GM19455 (cell line): Measurements from ENCODE around the gene PCSK5.
"Not testable (repeated sequence)": the region's sequence is repeated elsewhere in the genome, so short reads cannot be mapped to it uniquely, and the experiment has no call there.

Experiments
- ATAC-seq: cut with Tn5 transposase; IDR thresholded peaks from one replicate; pipeline ENCODE4 v1.9.1; 2021; ENCODE audit not compliant: unreplicated experiment

PCSK5 gene

DNA sequence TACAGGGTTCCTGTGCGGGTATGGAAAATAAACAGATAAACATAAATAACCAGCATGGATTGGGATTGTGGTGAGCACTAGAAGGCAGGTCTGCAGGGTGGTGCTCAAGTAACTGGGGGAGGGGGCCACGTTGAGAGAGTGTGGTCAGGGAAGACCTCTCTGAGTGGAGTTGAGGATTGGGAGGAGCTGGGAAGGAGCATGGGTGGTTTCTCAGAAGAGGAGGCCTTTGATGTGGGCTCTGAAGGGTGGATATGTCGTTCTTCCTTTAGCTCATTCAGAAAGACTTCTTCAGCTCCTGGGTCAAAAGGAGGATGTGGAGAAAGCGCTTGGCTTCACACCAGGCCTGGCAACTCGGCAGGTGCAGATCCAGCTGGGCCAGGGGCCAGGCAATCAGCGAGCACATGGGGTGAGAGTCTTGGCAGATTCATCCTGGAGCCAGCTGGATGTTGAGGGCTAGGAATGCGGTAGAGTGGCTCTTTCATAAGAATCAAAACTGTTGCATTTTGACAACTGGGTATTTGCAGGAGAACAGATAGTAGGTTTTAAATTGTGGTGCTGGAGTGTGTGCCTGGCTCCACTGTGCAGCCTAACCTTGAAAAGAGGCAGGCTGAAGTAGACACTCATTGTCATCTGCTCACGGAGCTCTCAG, 71.7 kb downstream of the PCSK5 start:
- ATAC-seq = no peak

DNA sequence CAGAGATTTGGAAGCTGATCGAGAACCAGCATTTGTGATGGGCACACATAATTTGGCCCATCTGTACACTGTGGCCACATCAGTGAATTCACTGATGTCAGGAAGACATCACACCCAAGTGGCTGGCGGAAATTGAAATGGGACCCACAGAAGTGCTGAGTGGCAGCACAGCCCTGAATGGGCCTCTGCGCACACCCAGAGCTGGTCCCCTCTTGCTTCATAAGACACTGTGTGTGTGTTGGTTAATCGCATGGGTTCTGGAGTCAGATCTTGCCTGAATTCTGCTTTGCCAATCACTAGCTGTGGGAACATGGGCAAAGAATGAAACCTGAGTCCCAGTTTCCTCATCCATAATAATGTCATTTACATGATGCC, 72.2 kb downstream of the PCSK5 start:
- no peak for ATAC-seq

DNA sequence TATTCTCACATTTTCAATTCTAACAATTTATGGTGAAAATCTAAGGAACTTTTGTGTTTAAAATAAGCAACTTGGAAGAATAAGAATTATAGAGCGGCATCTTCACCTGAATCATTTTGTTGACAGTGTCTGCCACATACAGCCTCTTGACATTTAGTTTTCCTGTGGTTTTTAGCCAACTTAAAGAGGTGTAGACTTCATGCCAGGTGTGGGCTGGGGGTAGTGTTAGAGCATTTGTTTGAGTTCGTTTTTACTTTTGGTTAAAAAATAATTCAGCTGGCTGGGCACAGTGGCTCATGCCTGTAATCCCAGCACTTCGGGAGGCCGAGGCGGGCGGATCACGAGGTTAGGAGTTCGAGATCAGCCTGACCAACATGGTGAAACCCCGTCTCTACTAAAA, 72.8 kb downstream of the PCSK5 start:
- not testable (repeated sequence) for ATAC-seq

DNA sequence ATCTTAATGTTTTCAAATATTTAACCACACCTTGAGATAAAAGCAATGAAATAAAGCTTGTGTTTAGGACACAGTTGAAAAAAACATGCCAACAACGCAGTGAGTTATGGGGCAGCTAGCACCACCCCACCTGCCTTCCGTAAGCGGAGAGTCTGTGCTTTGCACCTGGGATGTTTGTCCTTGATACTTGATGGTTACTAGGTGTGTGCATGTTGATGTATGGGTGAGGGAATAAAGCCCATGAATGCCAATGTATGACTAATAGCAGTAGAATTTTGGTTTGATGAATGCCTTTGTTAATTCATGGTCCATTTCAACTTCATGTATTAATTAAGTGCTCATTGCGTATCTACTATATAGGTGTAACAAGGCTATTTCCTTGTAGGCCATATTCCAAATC, 74.0 kb downstream of the PCSK5 start:
- ATAC-seq = no peak

DNA sequence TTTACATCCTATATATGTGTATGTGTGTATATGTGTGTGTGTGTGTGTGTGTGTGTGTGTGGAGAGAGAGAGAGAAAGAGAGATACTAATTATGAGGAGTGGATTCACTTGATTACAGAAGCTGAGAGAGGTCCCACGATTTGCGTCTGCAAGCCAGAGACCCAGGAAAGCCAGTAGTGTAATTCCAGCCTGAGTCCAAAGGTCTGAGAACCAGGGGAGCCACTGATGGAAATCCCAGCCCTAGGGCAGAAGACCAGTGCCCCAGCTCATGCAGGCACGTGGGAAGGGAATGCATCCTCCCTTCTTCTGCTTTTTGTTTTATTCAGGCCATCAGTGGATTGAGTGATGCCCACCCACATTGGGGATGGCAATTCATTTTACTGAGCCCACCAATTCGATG, 74.8 kb downstream of the PCSK5 start:
- no peak for ATAC-seq

DNA sequence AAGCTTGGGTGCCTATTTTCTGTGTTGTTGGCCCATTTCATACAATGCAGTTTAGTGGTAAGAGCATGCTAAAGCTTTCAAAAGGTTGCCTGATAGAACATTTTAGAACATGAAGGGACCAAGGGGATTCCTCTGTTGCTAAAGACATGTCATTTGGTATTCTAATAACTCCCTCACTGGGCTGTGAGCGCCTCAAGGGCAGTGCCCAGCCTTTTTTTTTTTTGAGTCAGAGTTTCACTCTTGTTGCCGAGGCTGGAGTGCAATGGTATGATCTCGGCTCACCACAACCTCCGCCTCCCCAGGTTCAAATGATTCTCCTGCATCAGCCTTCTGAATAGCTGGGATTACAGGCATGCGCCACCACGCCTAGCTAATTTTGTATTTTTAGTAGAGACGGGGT, 77.1 kb downstream of the PCSK5 start:
- no peak for ATAC-seq

DNA sequence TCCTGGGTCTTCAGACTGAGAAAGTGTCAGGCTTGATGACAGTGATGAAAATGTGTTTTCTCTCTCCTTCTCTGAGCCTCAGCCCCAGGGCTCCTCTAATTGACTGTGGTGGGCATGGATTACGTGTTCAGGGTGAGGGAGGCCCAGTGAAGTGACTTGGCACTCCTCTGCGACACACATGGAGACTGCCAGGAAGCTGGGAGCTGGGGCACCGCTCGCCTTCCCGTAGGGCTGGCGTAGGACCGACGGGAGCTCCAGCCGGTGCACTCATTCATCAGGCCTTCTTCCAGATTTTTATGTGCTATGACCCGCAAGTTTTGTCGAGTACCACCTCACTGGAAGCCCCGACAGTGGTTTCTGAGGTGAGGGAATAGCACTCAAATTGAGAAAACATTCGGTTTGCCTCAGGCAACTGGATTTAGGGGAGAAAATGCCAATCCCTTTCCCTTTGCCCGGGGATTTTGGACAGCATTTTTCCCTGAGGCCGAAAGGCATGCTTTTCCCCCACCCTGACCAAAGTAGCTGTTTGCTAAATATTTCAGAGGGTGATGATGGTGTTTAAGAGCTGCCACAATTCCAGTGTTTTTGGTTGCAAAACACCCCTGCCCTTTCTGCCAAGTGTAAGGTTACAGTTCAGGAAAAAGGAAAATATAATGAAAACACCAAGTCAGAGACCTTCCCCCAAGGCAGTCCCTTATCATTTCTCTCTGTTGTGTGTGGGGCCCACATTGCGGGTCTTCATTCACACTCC, 83.7 kb downstream of the PCSK5 start:
- no peak for ATAC-seq

DNA sequence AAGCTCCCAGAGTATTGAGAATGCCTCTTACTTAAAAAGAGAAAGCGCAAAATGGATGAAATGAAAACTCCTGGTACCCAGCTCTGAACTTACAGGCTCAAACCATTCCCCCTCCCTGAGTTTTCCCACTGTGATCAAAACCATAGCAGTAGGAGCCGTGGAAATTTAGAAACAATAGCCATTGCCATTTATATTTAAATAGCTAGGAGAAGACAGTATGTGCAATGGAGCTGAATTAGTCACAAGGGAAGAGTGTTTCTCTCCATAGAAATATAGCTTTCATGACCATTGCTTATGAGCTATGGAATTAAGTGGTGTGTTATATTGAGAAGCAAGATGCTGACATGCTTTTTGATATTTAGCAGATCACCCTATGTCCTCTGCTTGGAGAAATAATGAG, 84.6 kb downstream of the PCSK5 start:
- ATAC-seq = no peak

DNA sequence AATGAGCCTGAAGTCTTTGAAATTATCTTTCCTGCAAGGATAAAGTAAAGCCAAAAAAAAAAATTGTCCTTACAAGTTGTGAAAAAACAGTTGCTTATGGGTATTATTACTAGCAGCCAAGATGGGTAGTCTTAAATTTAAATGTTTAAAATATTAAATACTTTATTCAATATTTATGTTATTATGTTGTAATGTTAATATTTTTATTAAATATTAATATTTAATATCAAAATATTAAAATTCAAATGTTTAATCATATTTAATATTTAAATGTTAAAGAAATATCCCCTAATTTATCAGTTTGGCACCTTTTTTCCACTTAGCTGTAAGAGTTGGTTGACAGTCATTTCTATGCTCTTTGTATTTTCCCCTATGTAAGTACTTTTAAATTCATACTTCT, 86.1 kb downstream of the PCSK5 start:
- no peak for ATAC-seq

DNA sequence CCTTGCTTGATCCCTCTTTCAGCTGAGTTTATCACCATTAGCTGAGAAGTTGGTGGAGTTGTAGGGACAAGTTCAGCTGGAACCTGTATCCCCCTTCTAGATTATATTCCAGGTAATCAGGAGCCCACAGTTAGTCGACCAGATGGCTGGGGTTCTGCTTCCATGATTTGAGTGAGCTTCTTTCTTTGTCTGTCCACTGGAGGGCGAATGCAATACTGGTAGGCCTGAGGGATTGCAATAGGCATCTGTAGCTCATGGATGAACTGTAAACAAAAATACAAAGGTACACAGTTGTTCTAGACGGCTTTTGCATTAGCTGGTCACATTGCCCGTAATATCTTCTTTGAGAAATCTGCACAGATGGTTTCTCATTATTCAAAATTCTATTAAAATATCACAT, 88.9 kb downstream of the PCSK5 start:
- ATAC-seq = no peak

DNA sequence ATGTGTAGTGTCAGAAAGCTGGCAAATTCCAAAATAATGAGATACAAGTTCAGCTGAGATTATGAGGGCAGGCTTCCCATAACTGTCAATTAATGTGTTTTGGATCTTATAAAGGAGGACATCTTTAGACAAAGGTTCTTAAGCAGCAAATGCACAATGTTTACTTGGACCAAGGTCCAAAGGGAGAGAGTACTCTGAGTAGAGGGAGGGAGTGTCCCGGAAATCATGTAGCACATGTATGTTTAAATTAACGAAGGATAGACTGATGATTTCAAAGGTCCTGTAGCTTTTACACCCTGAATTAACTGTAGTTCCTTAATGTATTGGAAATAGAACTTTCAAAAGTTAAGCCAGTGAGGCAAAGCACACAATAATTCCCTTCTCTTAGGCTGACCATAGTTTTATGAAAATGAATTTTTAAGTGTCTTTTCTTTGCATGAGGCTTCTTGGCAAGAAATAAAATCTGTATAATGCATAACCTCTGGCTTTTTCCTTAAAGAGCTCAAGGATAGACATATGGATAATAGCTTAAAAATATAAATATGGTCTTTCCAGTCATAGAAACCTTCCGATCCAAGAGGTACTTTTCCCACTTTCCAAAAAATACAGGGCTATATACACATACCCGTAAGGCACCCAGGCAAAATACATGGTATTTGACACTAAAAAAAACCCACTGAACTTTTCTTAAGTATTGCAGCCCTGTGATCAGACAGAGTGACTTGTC, 93.0 kb downstream of the PCSK5 start:
- ATAC-seq = no peak

DNA sequence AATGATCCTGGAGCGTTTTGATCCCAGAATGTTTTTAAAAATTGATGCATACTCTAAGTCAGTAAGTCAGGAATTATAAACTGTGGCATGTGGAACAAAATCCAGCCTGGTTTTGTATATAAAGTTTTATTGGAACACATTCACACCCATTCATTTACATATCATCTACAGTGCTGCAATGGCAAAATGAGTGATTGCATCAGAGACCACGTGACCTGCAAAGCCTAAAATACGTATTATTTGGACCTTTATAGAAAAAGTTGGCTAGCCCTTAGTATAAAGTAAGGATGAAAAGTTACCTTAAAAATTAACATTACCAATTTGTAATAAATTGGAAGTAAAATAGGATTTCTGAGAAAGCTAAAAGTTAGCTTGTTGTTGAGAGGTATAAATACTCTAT, 95.0 kb downstream of the PCSK5 start:
- no peak for ATAC-seq

DNA sequence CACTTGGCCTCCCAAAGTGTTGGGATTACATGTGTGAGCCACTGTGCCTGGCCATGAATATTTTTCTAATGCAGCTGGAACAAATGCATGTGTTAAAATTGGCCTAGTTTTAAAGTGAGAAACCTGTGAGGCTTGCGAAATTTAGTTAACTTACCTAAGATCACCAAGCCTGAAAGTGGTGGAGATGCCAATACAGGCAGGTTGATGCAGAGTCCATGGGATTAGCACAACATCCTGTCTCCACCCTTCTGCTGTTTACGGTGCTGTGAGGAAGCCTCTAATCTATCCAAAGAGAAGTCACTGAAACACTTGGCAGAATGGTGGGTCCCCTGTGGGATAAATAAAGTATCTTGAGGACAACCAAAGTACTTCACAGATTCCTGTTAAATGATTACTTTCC, 98.2 kb downstream of the PCSK5 start:
- no peak for ATAC-seq

DNA sequence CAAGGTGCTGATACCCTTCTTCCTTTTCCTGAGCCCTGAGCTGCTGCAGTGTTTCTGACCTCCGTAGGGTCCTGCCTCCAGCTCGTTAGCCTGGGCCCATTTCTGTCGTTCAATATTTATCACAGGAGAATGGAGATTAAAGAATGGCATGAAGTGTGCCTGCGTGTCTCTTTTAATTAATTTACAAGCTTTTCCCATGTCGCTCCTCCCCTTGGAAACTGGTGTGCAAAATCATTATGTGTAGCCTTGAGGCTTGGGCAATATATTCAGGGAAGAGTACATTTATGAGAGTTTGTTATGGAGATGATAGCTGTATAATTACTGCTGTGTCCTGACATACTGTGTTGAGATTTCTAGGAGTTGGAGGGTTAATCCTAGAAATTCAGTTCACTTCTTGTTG, 99.7 kb downstream of the PCSK5 start:
- ATAC-seq = no peak

DNA sequence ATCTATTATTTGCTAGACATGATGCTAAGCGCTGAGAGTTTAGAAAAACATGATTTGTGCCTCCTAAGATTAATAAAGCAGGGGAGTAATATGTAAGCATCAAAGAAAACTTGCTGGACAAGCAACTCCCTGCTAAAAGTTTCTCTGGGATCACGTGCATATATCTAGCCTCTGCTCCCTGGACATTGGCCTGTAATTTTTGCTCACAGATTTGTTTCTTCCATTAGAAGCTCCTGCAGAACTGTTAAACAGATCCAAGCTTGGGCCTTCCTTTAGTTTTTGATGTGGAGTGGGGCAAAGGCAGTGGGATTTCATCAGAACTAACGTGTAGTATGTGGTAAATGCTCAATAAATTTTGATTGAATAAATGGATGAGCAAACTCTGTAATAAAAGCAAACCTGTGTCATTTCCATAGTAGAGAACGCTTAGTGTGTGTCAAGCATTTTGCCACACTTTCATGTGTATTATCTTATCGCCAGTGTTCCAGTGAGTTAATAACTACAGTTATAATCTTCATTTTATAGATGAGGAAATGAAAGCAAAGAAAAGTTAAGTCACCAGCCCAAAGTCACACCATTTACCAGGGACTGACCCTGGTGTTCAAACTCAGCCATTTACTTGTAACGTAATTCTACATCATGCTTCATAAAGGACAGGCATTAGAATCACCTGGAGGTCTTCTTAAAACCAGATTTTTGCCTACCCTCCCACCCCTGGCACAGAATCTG, 100.3 kb downstream of the PCSK5 start:
- no peak for ATAC-seq

DNA sequence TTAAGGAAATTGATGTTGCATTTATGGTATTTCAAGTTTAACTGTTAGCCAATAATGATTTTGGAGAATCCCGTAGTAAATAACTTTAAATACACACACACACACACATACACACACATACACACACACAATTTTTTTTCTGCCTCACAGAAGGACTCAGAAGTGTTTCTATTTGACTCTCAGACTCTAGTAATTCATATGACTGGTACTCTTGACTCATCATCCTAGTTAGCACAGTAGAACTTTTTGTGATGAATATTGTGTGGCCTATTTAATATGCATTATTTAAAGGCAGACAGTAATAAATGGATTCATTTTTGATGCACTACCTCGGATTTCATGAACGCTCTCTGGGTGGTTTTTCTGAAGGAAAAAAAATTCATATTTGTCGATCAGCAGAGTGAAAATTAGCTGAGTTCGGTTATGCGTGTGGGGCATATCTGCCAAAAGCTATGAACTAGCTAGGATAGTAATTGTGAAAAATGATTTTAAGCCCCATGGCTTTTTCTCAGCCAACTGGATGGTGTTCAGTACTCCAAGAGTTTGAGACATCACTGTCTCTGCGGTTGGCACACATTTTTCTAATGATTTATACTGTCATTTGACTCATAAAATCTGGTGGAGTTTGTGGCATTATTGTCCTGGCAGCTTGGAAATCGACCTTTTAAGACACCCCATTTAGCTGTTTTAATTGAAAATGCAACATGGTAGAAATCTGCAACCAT, 102.2 kb downstream of the PCSK5 start:
- ATAC-seq = no peak

DNA sequence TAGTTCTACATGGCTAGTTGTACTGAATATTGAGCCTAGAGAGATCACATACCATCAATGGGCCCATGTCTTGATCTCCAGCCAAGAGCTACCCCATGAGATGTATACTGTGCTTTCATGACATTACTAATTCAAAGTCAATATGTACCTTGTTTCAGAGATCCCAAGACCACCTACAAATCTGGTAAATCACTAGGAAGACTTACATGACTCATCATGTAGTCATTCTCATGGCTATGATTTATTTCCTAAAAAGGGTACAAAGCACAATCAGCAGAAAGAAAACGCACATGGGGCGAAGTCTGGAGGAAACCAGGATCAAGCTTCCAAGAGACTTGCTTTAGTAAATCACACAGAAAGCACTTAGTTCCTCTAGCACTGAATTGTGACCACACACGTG, 103.0 kb downstream of the PCSK5 start:
- ATAC-seq = no peak

DNA sequence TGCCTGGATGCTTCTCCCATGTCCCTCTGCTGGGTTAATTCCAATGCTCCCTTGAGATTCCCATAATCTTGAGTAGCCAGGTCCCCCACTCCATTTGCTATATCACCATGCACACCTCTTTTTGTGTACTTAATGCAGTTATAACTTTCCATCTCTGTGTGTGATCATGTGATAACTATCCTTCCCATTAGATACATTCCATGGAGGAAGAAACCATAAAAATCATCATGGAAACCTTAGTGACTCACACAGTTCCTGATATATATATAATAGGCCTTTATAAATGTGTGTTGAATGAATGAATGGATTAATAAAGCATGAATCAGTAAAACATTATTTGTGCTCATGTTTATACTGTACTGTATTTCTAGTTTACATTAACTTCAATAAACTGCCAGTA, 104.6 kb downstream of the PCSK5 start:
- ATAC-seq = no peak

DNA sequence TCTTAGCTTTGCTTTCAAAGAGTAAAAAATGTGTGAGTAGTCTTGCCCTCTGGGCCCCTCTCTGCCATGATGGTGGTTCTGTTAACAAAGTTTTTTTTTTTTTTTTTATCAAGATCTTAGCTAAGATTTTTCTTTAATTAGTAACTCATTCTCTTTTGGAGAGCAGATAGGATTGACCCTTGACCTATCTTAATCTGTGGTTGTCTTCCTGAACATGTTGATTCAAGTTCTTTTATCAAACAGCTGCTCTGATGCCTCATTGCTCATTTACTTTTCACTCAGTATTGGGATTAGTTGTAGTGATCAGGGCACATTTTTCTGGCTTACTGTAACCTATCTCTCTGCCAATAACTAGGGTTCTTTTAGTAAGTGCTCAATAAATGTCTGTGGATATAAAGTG, 106.3 kb downstream of the PCSK5 start:
- ATAC-seq = no peak

DNA sequence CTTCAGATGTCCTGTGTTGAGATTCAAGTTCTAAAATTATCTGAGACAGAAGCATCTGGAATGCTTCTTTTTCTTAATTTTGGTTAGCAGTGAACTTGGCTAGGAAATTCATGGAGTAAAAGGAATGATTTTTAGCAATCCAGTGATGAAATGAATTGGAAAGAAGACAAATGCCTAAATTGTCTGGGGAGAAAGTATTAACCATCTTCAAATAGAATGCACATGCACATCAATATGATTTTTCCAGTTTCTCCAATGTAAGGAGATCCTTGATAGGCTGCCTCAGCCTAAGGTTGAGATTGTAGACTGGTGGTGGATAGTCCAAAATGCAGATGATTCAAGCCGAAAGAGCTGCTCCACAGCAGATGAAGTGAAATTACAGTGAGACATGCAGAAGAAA, 106.7 kb downstream of the PCSK5 start:
- ATAC-seq = no peak
